Stimulated activated naive CD8-positive, alpha-beta T cell treated with anti-CD3 and anti-CD28 coated beads, Interleukin-15, Interleukin-2, amounts not matched to agents 100 U/mL and 50 U/mL, for 24 hours (primary cell): Measurements from ENCODE around the gene THRB.

Source experiments
- ATAC-seq: fragments of 150-1000 bp; cut with Tn5 transposase; one replicate; pipeline ENCODE4 v1.10.0; 2021
- DNase-seq: peaks from one replicate; pipeline ENCODE4 v3.0.0; 2021

The THRB gene

GRCh38 chr3:24181256-24181655 is 313.4 kb downstream of the THRB start:
- ATAC-seq (no peak), DNase-seq (no peak)

- DNase-seq, result no peak
- ATAC-seq, result no peak
These were observed 314.0 kb downstream of the THRB start for GRCh38 chr3:24180616-24181015.

- no peak for ATAC-seq
- DNase-seq, result no peak
These were observed 317.4 kb downstream of the THRB start for GRCh38 chr3:24177201-24177600.

GRCh38 chr3:24174614-24175013 is 320.0 kb downstream of the THRB start:
- DNase-seq, result no peak
- ATAC-seq, result no peak

- DNase-seq (no peak), ATAC-seq (no peak)
These were observed 325.7 kb downstream of the THRB start for GRCh38 chr3:24168977-24169376.

- ATAC-seq (no peak), DNase-seq (no peak)
These were observed 327.2 kb downstream of the THRB start for GRCh38 chr3:24167429-24167828.

GRCh38 chr3:24166515-24166914 is 328.1 kb downstream of the THRB start:
- DNase-seq, result no peak
- no peak for ATAC-seq

- DNase-seq (no peak), ATAC-seq (no peak)
These were observed 329.1 kb downstream of the THRB start for GRCh38 chr3:24165603-24165982.

GRCh38 chr3:24164967-24165602 is 329.6 kb downstream of the THRB start:
- ATAC-seq (no peak), DNase-seq (no peak)

- ATAC-seq (no peak), DNase-seq (no peak)
These were observed 331.7 kb downstream of the THRB start for GRCh38 chr3:24162929-24163328.

GRCh38 chr3:24161841-24162240 is 332.8 kb downstream of the THRB start:
- ATAC-seq (no peak), DNase-seq (no peak)

- DNase-seq, result no peak
- ATAC-seq, result no peak
These were observed 334.1 kb downstream of the THRB start for GRCh38 chr3:24160424-24161095.

- ATAC-seq (no peak), DNase-seq (no peak)
These were observed 335.7 kb downstream of the THRB start for GRCh38 chr3:24158761-24159454.

GRCh38 chr3:24157106-24157505 is 337.5 kb downstream of the THRB start:
- ATAC-seq (no peak), DNase-seq (no peak)

- no peak for ATAC-seq
- DNase-seq, result no peak
These were observed 338.2 kb downstream of the THRB start for GRCh38 chr3:24156466-24156865.

GRCh38 chr3:24155276-24155675 is 339.4 kb downstream of the THRB start:
- DNase-seq, result no peak

GRCh38 chr3:24154781-24155180 is 339.9 kb downstream of the THRB start:
- ATAC-seq, result no peak
- no peak for DNase-seq

More at GRCh38 chr3:24155276-24155675, 339.4 kb downstream of the THRB start:
- ATAC-seq, result no peak

- no peak for DNase-seq
- no peak for ATAC-seq
These were observed 340.5 kb downstream of the THRB start for GRCh38 chr3:24154013-24154695.

- DNase-seq (no peak), ATAC-seq (no peak)
These were observed 343.1 kb downstream of the THRB start for GRCh38 chr3:24151594-24151993.

GRCh38 chr3:24149032-24149431 is 345.6 kb downstream of the THRB start:
- DNase-seq (no peak), ATAC-seq (no peak)

- ATAC-seq (no peak), DNase-seq (no peak)
These were observed 348.4 kb downstream of the THRB start for GRCh38 chr3:24145981-24146822.

- ATAC-seq (no peak), DNase-seq (no peak)
These were observed 349.2 kb downstream of the THRB start for GRCh38 chr3:24145481-24145880.
